Activated T-cell treated with anti-CD3 and anti-CD28 coated beads for 4 hours (primary cell): ENCODE data around the gene SLC30A5.
"Not testable (repeated sequence)": the region's sequence is repeated elsewhere in the genome, so short reads cannot be mapped to it uniquely, and the experiment has no call there.

Source experiments
- DNase-seq: peaks from one replicate; pipeline ENCODE4 v3.0.0-alpha.2; 2020

The SLC30A5 gene

DNA sequence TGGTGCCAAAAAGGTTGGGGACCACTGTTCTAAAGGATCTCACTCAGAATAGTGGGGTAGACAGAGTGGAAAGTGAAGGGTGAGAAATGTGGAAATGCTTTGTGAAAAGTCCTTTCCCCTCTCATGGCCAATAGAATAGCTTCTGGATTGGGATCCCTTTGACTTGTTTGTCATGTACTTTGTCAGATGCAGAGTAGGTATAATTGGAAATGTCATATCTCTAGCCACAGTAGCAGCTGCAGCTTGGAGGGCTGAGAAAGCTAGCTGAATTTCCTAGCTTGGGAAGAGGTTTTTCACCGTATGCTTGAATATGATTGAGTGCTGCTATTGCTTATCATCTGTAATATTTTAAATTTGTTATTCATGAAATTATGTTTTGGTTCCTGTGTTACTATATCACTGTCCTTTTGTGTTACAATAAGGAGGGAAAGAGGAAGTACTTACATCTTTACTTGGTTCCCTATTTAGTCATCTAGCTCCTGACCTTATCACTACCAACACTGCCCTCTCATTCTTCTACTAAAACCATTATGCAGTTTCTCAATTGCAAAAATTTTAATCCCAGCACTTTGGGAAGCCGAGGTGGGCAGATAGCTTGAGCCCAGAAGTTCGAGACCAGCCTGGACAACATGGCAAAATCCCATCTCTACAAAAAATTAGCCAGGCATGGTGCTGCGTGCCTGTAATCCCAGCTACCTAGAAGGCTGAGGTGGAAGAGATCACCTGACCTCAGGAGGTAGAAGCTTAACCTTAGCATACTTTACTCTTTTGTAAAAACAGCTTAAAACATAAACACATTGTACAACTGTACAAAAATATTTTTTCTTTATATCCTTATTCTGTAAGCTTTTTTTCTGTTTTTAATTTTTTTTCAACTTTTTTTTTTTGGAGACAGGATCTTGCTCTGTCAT is 12.4 kb downstream of the SLC30A5 start:
- DNase-seq = no peak

DNA sequence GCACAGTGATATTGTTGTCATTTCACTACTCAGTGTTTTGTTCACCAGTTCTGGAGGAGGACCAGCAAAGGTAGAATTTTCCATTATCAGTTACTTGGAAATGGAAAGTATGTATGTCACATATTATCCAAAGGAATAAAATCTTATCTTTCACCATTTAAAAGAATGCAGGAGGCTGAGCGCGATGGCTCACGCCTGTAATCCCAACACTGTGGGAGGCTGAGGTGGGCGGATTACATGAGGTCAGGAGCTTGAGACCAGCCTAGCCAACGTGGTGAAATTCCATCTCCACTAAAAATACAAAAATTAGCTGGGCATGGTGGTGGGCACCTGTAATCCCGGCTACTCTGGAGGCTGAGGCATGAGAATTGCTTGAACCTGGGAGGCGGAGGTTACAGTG is 14.6 kb downstream of the SLC30A5 start:
- DNase-seq = not testable (repeated sequence)

DNA sequence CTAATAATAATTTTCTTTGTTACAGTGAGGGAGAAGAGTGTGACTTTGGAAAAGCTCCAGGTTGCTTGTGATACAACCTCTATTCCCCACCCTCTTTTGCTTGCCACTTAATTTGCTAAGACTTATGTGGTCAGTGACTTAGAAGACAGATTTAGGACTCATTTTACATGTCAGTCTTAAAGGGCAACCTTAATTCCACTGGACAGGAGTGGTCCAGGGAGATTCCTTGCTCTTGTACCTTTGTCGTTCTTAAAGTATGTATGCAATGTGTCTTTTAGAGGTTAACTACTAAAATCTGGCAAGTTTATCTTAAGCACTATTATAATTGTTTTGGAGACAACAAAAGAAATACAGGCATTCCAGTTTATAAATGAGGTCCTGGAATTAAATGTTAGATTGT is 20.0 kb downstream of the SLC30A5 start:
- DNase-seq = no peak

DNA sequence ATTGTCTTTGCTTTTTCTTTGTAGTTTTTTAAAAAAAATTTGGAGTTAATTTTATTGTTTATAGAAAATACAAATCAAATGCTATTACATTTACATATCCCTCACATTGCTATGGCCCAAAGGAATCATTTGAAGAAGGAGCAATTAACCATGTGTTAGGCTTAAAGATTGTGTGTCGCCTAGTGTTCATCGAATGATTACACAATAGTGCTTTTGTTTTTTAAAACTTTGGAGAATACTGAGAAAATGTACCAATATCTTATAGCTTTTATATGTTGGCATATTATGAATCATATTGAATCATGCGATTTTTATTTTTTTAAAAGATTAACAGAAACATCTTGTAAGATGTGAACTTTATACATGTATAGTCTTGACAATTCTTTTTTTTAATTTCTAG is 21.7 kb downstream of the SLC30A5 start:
- no peak for DNase-seq

- no peak for DNase-seq
These were observed 35.6 kb downstream of the SLC30A5 start for GRCh38 chr5:69129413-69129812.

GRCh38 chr5:69130241-69130640 is 36.4 kb downstream of the SLC30A5 start:
- DNase-seq = no peak

- DNase-seq = no peak
These were observed 37.5 kb downstream of the SLC30A5 start for GRCh38 chr5:69131304-69131703.

DNA sequence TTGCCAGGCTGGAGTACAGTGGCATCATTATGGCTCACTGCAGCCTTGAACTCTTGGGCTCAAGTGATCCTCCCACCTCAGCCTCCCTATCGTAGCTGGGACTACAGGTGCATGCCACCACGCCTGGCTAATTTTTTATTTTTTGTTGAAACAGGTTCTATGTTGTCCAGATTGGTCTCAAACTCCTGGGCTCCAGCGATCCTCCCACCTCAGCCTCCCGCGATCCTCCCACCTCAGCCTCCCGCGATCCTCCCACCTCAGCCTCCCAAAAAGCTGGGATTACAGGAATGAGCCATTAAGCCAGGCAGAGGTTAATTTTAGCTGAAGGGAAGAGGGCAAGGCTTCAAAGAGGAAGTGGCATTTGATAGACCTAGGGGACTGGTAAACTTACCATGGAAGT is 40.3 kb downstream of the SLC30A5 start:
- DNase-seq = no peak

DNA sequence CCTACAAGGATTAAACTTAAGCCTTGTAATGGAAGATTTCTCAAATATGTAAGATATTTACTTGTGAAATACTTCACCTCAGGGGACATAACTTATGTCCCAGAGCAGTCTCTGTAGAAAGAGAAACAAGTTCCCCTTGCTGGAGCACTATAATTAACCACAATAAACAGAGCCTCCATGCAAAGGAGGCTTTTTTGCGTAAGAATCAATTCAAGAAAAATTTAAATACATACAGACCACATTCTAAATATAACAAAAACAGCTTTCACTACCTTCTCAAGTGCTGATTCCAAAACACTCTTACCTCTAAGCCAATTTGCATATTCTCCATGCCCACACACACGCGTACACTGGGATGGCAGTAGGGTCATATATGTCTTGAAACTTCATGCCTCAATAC is 42.5 kb downstream of the SLC30A5 start:
- DNase-seq = no peak

GRCh38 chr5:69137208-69137607 is 43.4 kb downstream of the SLC30A5 start:
- DNase-seq = not testable (repeated sequence)

GRCh38 chr5:69137807-69138206 is 44.0 kb downstream of the SLC30A5 start:
- DNase-seq = no peak

DNA sequence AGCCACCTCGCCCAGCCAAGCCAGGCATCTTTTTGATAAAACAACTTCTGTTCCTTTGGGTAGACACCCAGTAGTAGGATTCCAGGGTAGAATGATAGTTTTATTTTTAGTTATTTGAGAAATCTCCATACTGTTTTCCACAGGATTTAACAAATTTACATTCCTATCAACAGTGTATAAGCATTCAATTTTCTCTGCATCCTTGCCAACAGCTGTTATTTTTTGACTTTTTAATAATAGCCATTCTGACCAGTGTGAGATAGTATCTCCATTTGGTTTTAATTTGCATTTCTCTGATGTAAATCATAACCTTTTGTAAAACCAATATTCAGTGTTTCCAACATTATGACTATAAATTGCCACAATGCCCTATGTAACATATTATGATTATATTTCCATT is 45.0 kb downstream of the SLC30A5 start:
- no peak for DNase-seq

- not testable (repeated sequence) for DNase-seq
These were observed 46.4 kb downstream of the SLC30A5 start for GRCh38 chr5:69140239-69140638.

GRCh38 chr5:69140827-69141226 is 47.0 kb downstream of the SLC30A5 start:
- no peak for DNase-seq

GRCh38 chr5:69148576-69148975 is 54.8 kb downstream of the SLC30A5 start:
- not testable (repeated sequence) for DNase-seq

- DNase-seq = no peak
These were observed 55.3 kb downstream of the SLC30A5 start for GRCh38 chr5:69148981-69149675.

- no peak for DNase-seq
These were observed 55.8 kb downstream of the SLC30A5 start for GRCh38 chr5:69149676-69150010.

- no peak for DNase-seq
These were observed 58.9 kb downstream of the SLC30A5 start for GRCh38 chr5:69152731-69153130.

GRCh38 chr5:69156456-69156855 is 62.6 kb downstream of the SLC30A5 start:
- DNase-seq = no peak

DNA sequence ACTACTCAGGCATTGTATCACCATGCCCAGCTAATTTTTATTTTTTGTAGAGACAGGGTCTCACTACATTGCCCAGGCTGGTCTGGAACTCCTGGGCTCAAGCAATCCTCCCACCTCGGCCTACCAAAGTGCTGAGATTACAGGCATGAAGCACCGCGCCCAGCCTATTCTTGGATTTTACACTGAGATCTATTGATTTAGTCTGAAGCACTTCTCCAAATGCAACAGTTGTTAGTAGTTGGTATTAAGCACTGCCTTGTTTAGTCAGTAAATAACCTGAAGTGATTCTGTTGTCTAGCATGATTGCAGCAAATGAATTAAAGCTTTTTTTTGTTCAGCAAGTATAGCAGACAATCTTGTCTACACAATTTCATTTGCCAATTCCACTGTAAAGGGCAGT is 64.2 kb downstream of the SLC30A5 start:
- DNase-seq = no peak

DNA sequence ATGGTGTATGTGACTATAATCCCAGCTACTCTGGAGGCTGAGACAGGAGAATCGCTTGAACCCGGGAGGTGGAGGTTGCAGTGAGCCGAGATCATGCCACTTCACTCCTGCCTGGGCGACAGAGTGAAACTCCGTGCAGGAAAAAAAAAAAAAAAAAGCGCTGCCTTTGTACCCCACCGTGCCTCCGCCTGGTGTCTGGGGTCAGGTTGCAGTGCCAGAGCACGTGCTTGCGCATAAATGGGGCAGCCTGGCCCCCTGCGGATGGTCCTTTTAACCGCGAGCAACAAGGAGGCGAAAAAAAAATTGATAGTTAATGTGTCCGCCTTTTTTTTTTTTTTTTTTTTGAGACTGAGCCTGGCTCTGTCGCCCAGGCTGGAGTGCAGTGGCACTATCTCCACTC is 66.8 kb downstream of the SLC30A5 start:
- no peak for DNase-seq

DNA sequence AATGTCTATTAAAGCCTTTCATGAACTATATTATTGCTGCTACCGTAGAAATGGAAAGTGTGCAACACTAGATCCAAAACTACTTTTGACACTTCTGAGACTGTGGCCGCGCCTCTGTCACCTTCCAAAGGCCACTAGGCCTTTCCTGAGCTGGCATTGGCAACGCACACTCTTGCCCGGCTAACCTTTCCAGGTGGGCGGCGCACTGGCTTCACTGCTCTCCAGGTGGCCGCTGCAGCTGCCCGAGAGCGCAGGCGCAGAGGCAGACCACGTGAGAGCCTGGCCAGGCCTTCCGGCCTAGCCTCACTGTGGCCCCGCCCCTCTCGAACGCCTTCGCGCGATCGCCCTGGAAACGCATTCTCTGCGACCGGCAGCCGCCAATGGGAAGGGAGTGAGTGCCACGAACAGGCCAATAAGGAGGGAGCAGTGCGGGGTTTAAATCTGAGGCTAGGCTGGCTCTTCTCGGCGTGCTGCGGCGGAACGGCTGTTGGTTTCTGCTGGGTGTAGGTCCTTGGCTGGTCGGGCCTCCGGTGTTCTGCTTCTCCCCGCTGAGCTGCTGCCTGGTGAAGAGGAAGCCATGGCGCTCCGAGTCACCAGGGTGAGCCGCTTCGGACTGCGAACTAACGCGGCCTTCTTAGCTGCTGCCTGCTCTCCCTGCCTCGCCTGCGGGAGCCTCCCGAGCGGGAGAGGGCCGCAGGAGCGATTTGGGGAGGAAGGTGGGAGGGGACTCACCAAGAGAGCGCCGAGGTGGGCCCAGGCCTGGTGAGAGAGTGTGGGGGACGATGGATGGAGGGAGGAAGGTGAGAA is 73.1 kb downstream of the SLC30A5 start, which contains the start of gene CCNB1:
Gene CCNB1 (plus strand): TSS at position 465 of the 807 bp plus-strand sequence. CDS start 113 bp downstream, at position 578.
- DNase-seq = peak; percentile 96

GRCh38 chr5:69167493-69167855 is 73.7 kb downstream of the SLC30A5 start:
- no peak for DNase-seq
